Heart left ventricle (tissue), 13 donors: ENCODE measurements around the gene IGFBP7.

Source experiments
- CTCF ChIP-seq, 12 donors: fragments of 200-600 bp; sonication (generic) in 4 of 12; IDR thresholded peaks; one replicate each; pipeline versions ENCODE4 v1.5.0 to v1.8.0; 2018 to 2022; ENCODE audit warnings: antibody characterized with exemption in 12 of 12, mild to moderate bottlenecking in 5 of 12
- POLR2A ChIP-seq, 2 donors: fragments of 450-650 bp; IDR thresholded peaks; one replicate each; pipeline ENCODE4 v1.6.1; 2017; ENCODE audit warnings: antibody characterized with exemption in 2 of 2, mild to moderate bottlenecking in 2 of 2, moderate library complexity in 2 of 2
- donor health status: ischemic (EF 13 %, LVEDD 7.1; RV severe dilation, severe dysfunction).
- donor health status: DM: no; HTN: yes; CAD: no.
- donor health status: DM: no; HTN: no; CAD: no.
- donor health status: ischemic (EF 25% LVEDD 6.9; RV normal size, moderate dysfunction).
- donor health status: ischemic (EF 25% LVEDD 5.7; RV mildly dilated, moderate dysfunction).
- donor health status: ischemic (EF 35%, LVEDD 5.7; RV mildly dilated, moderate dysfunction).
- donor health status: nonischemic (EF 11% LVEDD 7.7; RV severe dilation, severe dysfunction).
- donor health status: DM: yes; HTN: yes; CAD: no.
- donor health status: PGD.
- donor health status: ischemic (EF 29% LVEDD 5.4; RV normal size, mild dysfunction).
- donor health status: nonischemic (EF 23%, LVEDD 6.1; RV moderate dilation, normal function).

- TF ChIP-seq POLR2A (IDR thresholded peaks at IDR 0.05) (no peak), CTCF (IDR thresholded peaks at IDR 0.05) (no peak)
Observed at GRCh38 chr4:57013543-57014120, 96.6 kb downstream of the IGFBP7 start.
